Neural progenitor cell (in vitro differentiated cells): ENCODE results near the gene ADGRG2.

Source experiments
- EZH2 ChIP-seq: fragments of 200-600 bp; sonication (generic); IDR thresholded peaks from 2 replicates; pipeline ENCODE4 v1.6.1; 2017; ENCODE audit warnings: antibody characterized with exemption, mild to moderate bottlenecking, moderate library complexity
- EZH2phosphoT487 ChIP-seq: fragments of 200-600 bp; sonication (generic); IDR thresholded peaks from 2 replicates; pipeline ENCODE4 v1.6.1; 2017; ENCODE audit warnings: antibody characterized with exemption

DNA sequence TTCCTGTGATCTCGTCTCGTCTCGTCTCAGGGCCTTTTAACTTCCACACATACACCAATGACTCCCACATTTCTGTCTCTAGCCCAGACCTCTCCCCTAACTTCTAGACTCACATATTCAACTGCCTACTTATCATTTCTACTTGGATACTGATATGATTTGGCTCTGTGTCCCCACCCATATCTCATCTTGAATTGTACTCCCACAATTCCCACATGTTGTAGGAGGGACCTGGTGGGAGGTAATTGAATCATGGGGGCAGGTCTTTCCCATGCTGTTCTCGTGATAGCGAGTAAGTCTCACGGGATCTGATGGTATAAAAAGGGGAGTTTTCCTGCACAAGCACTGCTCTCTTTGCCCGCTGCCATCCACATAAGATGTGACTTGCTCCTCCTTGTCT lies 147.3 kb downstream of the ADGRG2 start:
- no peak for TF ChIP-seq EZH2phosphoT487
- no peak for TF ChIP-seq EZH2
